Measurements from ENCODE around the gene ARID3C.
A peak's percentile ranks its signal among the peaks of the same experiment; 100 is the strongest.

The ARID3C gene

GRCh38 chr9:34623374-34624235, 5.3 kb downstream of the ARID3C start:
- ATAC-seq (peak; percentile 13), DNase-seq (peak in 1 of 2 donors; percentile 27)
- Mint-ChIP-seq H3K9me3 (no peaks in the 10 kb centered on the region), H3K27ac (no peak overlapping the region), H3K4me3 (peak overlapping the region; percentile 54 to 65), H3K4me1 (peaks cover 43% of the 10 kb centered on the region), H3K27me3 (peaks cover 73% of the 10 kb centered on the region)

GRCh38 chr9:34620061-34620994, 8.5 kb downstream of the ARID3C start, which contains the start of gene DCTN3:
Gene DCTN3 (minus strand): TSS chr9:34620495. CDS start chr9:34620464, 31 bp downstream.
- peak; percentile 85 to 93 for DNase-seq
- Mint-ChIP-seq H3K27ac (peak within 1 kb of the TSS; percentile 93 to 96), H3K4me1 (peaks cover 35% of the 10 kb centered on the region), H3K9me3 (no peaks in the 10 kb centered on the region), H3K4me3 (peak within 1 kb of the TSS; percentile 90 to 98), H3K27me3 (peaks cover 40% of the 10 kb centered on the region)
- ATAC-seq: peak; percentile 97

- Mint-ChIP-seq H3K4me3 (no peak overlapping the region), H3K27me3 (no peaks in the 10 kb centered on the region), H3K9me3 (no peaks in the 10 kb centered on the region), H3K4me1 (peaks cover 33% of the 10 kb centered on the region), H3K27ac (no peak overlapping the region)
- no peak for ATAC-seq
- DNase-seq: no peak
Observed at GRCh38 chr9:34615132-34615531, 13.7 kb downstream of the ARID3C start.

GRCh38 chr9:34612788-34613390, 16.0 kb downstream of the ARID3C start:
- Mint-ChIP-seq H3K4me1 (peaks cover 20% of the 10 kb centered on the region), H3K4me3 (peak overlapping the region; percentile 89 to 94), H3K27me3 (no peaks in the 10 kb centered on the region), H3K9me3 (no peaks in the 10 kb centered on the region), H3K27ac (peak overlapping the region; percentile 44 to 89)
- ATAC-seq: peak; percentile 50
- DNase-seq: peak; percentile 71 to 72

- DNase-seq: peak; percentile 83 to 87
Observed at GRCh38 chr9:34611811-34612787, 16.8 kb downstream of the ARID3C start, which contains the start of gene RPP25L. Gene RPP25L (minus strand): TSS chr9:34612097. CDS start chr9:34611296, 801 bp downstream.

GRCh38 chr9:34611251-34611810, 17.5 kb downstream of the ARID3C start:
- no peak for DNase-seq
- Mint-ChIP-seq H3K27me3 (no peaks in the 10 kb centered on the region), H3K9me3 (no peaks in the 10 kb centered on the region), H3K4me3 (peak overlapping the region; percentile 89 to 94), H3K4me1 (peaks cover 20% of the 10 kb centered on the region), H3K27ac (peak overlapping the region; percentile 97)
- peak; percentile 22 for ATAC-seq

More at GRCh38 chr9:34611811-34612787, 16.8 kb downstream of the ARID3C start, which contains the start of gene RPP25L:
- H3K27me3 Mint-ChIP-seq: no peaks in the 10 kb centered on the region
- H3K27ac Mint-ChIP-seq: peak within 1 kb of the TSS; percentile 97
- ATAC-seq: peak; percentile 93
- H3K9me3 Mint-ChIP-seq: no peaks in the 10 kb centered on the region
- peak within 1 kb of the TSS; percentile 89 to 94 for H3K4me3 Mint-ChIP-seq
- peaks cover 20% of the 10 kb centered on the region for H3K4me1 Mint-ChIP-seq

GRCh38 chr9:34610434-34611206, 18.2 kb downstream of the ARID3C start:
- Mint-ChIP-seq H3K4me1 (peaks cover 20% of the 10 kb centered on the region), H3K9me3 (no peaks in the 10 kb centered on the region), H3K27me3 (no peaks in the 10 kb centered on the region), H3K4me3 (peak overlapping the region; percentile 89 to 94), H3K27ac (no peak overlapping the region)
- no peak for ATAC-seq
- no peak for DNase-seq

- DNase-seq (no peak), ATAC-seq (no peak)
- Mint-ChIP-seq H3K9me3 (no peaks in the 10 kb centered on the region), H3K4me3 (no peak overlapping the region), H3K27me3 (no peaks in the 10 kb centered on the region), H3K4me1 (peaks cover 10% of the 10 kb centered on the region), H3K27ac (no peak overlapping the region)
Observed at GRCh38 chr9:34607331-34607730, 21.5 kb downstream of the ARID3C start.

GRCh38 chr9:34606905-34607304, 22.0 kb downstream of the ARID3C start:
- ATAC-seq (no peak), DNase-seq (no peak)
- Mint-ChIP-seq H3K4me1 (peaks cover 7% of the 10 kb centered on the region), H3K4me3 (no peak overlapping the region), H3K9me3 (no peaks in the 10 kb centered on the region), H3K27me3 (no peaks in the 10 kb centered on the region), H3K27ac (no peak overlapping the region)

- no peak overlapping the region for H3K4me3 Mint-ChIP-seq
- H3K9me3 Mint-ChIP-seq: no peaks in the 10 kb centered on the region
- H3K27me3 Mint-ChIP-seq: no peaks in the 10 kb centered on the region
- no peak overlapping the region for H3K27ac Mint-ChIP-seq
- H3K4me1 Mint-ChIP-seq: peaks cover 2% of the 10 kb centered on the region
- DNase-seq: no peak
- no peak for ATAC-seq
Observed at GRCh38 chr9:34606190-34606589, 22.7 kb downstream of the ARID3C start.

- peak; percentile 92 for ATAC-seq
- Mint-ChIP-seq H3K9me3 (no peaks in the 10 kb centered on the region), H3K27me3 (no peaks in the 10 kb centered on the region), H3K4me1 (no peaks in the 10 kb centered on the region), H3K27ac (no peak overlapping the region), H3K4me3 (no peak overlapping the region)
- peak; percentile 76 to 78 for DNase-seq
Observed at GRCh38 chr9:34603610-34604231, 25.1 kb downstream of the ARID3C start.

- Mint-ChIP-seq H3K4me3 (no peak overlapping the region), H3K9me3 (no peaks in the 10 kb centered on the region), H3K27ac (no peak overlapping the region), H3K4me1 (no peaks in the 10 kb centered on the region), H3K27me3 (no peaks in the 10 kb centered on the region)
- ATAC-seq: no peak
- DNase-seq: no peak
Observed at GRCh38 chr9:34601937-34602573, 26.8 kb downstream of the ARID3C start.

- no peak for DNase-seq
- H3K27ac Mint-ChIP-seq: no peak overlapping the region
- peaks cover 10% of the 10 kb centered on the region for H3K27me3 Mint-ChIP-seq
- no peak overlapping the region for H3K4me3 Mint-ChIP-seq
- H3K4me1 Mint-ChIP-seq: no peaks in the 10 kb centered on the region
- H3K9me3 Mint-ChIP-seq: no peaks in the 10 kb centered on the region
- ATAC-seq: no peak
Observed at GRCh38 chr9:34600908-34601307, 28.0 kb downstream of the ARID3C start.

All from stimulated activated naive CD8-positive, alpha-beta T cell treated with anti-CD3 and anti-CD28 coated beads, Interleukin-15, amount 100 ng/mL, for 72 hours (primary cell).